ENCODE measurements around the gene SLC25A13. TPM values are rescaled to one million over a fixed set of nuclear protein-coding genes. Genes with fewer than 3 reads are reported as not detected.

The SLC25A13 gene
- total and polyA plus RNA-seq, 2 of the 13 experiments (the other 11 are each of a cell fraction or from before 2014, with no cell fraction given) = 36.2 to 84.9 TPM

DNA sequence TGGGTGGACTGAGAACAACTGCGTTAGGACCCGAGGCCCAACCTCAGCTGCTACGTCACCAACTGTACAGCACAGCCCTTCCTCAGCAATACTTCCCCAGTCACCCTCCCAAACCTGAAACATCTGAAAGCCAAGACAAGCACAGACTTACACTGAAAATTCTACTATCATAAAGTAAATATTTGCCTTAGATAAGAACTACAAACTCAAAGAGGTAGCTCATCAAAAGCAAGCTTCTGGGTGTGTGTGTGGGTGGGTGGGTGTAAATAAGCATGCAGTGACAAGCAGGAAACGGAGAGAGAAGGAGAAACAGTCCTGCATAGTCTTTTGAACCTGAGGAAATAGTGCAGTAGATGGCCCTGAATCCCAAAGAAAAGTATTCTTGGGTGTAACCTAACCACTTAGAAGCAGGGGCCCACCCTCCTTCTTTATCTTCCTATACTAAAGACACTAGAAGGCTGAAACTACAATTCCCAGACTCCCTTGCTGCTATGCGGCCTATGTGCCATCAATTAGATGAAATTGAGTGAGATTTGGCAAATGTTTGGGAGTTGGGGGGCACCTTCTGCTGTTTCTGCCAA lies 18.7 kb downstream of the SLC25A13 start (continued):
- peak; percentile 69 for TF ChIP-seq TCF7L2 (IDR thresholded peaks at IDR 0.05; ENCODE audit: low read depth, low read length)
- TF ChIP-seq HMG20A (CRISPR knock-in tag; IDR thresholded peaks at IDR 0.05; ENCODE audit: borderline replicate concordance) = peak; percentile 96
- peak; percentile 68; the same call in 1 of the 2 replicates for TF ChIP-seq POGK (CRISPR knock-in tag; conservative IDR thresholded peaks at IDR 0.05)
- peak; percentile 88 for TF ChIP-seq SMYD3 (CRISPR knock-in tag; IDR thresholded peaks at IDR 0.05)
- no peak for TF ChIP-seq RBM39 (IDR thresholded peaks at IDR 0.05; ENCODE audit: low read depth, low read length, poor library complexity, severe bottlenecking)
- peak; percentile 59 for TF ChIP-seq SKI (IDR thresholded peaks at IDR 0.05; ENCODE audit: partially characterized antibody)
- peak; percentile 95 for TF ChIP-seq CREM (IDR thresholded peaks at IDR 0.05)
- no peak for TF ChIP-seq CREM (CRISPR knock-in tag; IDR thresholded peaks at IDR 0.05)
- peak; percentile 74; the same call in 1 of the 2 replicates for TF ChIP-seq PPARG (CRISPR knock-in tag; conservative IDR thresholded peaks at IDR 0.05)
- no peak for TF ChIP-seq HDAC6 (IDR thresholded peaks at IDR 0.05; ENCODE audit: low read depth, low read length)
- TF ChIP-seq ZNF362 (CRISPR knock-in tag; IDR thresholded peaks at IDR 0.05; ENCODE audit: borderline replicate concordance) = peak; percentile 49; the same call in 1 of the 2 replicates
- no peak; a peak in 1 of 4 replicates for TF ChIP-seq NR2F1 (CRISPR knock-in tag; IDR thresholded peaks at IDR 0.05)
- TF ChIP-seq ZSCAN25 (CRISPR knock-in tag; IDR thresholded peaks at IDR 0.05) = peak; percentile 55; the same call in 1 of the 2 replicates
- TF ChIP-seq ZBTB7B (CRISPR knock-in tag; IDR thresholded peaks at IDR 0.05) = peak; percentile 73
- 0 out of 2 replicates have a peak, but pooled peaks have one; percentile 8 for TF ChIP-seq SMC3 (IDR thresholded peaks at IDR 0.05; ENCODE audit: low read length)
- TF ChIP-seq BORCS8-MEF2B (CRISPR knock-in tag; IDR thresholded peaks at IDR 0.05) = peak; percentile 45; the same call in 1 of the 2 replicates
- peak; percentile 57; the same call in 1 of the 2 replicates for TF ChIP-seq ZNF605 (CRISPR knock-in tag; IDR thresholded peaks at IDR 0.05)
- TF ChIP-seq, protein P1, sequence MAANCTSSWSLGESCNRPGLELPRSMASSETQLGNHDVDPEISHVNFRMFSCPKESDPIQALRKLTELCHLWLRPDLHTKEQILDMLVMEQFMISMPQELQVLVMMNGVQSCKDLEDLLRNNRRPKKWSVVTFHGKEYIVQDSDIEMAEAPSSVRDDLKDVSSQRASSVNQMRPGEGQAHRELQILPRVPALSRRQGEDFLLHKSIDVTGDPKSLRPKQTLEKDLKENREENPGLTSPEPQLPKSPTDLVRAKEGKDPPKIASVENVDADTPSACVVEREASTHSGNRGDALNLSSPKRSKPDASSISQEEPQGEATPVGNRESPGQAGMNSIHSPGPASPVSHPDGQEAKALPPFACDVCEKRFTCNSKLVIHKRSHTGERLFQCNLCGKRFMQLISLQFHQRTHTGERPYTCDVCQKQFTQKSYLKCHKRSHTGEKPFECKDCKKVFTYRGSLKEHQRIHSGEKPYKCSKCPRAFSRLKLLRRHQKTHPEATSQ (CRISPR knock-in tag; IDR thresholded peaks at IDR 0.05; ENCODE audit: borderline replicate concordance) = peak; percentile 97; the same call in 1 of the 2 replicates
- 0 out of 2 replicates have a peak, but pooled peaks have one; percentile 48 for TF ChIP-seq SIX4 (CRISPR knock-in tag; IDR thresholded peaks at IDR 0.05)
- peak; percentile 90 for TF ChIP-seq ZMYM4 (CRISPR knock-in tag; IDR thresholded peaks at IDR 0.05)
- TF ChIP-seq DRAP1 (CRISPR knock-in tag; IDR thresholded peaks at IDR 0.05) = 0 out of 2 replicates have a peak, but pooled peaks have one; percentile 15
- peak; percentile 83 for TF ChIP-seq SIX1 (CRISPR knock-in tag; IDR thresholded peaks at IDR 0.05; ENCODE audit: borderline replicate concordance)
- TF ChIP-seq HDAC2 (CRISPR knock-in tag; IDR thresholded peaks at IDR 0.05) = peak; percentile 94
- TF ChIP-seq PHF5A (CRISPR knock-in tag; IDR thresholded peaks at IDR 0.05; ENCODE audit: low read depth, unreplicated experiment) = peak; percentile 71
- TF ChIP-seq ARNTL (CRISPR knock-in tag; IDR thresholded peaks at IDR 0.05) = peak; percentile 71
- TF ChIP-seq REPIN1 (CRISPR knock-in tag; IDR thresholded peaks at IDR 0.05; ENCODE audit: borderline replicate concordance, low read depth) = peak; percentile 86
- no peak for TF ChIP-seq REXO4 (CRISPR knock-in tag; IDR thresholded peaks at IDR 0.05; ENCODE audit: borderline replicate concordance)
